ENCODE data around the gene ZNF584. TPM values are rescaled to one million over a fixed set of nuclear protein-coding genes. Genes with fewer than 3 reads are reported as not detected.

Gene ZNF584
- total RNA-seq: 20.0 TPM

GRCh38 chr19:58408152-58409009 is at the start of gene ZNF584:
Gene ZNF584 (plus strand): TSS chr19:58408649. CDS start chr19:58409148, 499 bp downstream.

GRCh38 chr19:58362272-58362994 is 46.0 kb upstream of the ZNF584 start, which contains the start of gene ZNF497:
Gene ZNF497 (minus strand): TSS chr19:58362751. CDS start chr19:58357635, 5,116 bp downstream.

GRCh38 chr19:58380662-58381459 is 27.6 kb upstream of the ZNF584 start, which contains the start of gene ZNF837:
Gene ZNF837 (minus strand): TSS chr19:58381030. CDS start chr19:58369332, 11,698 bp downstream.

GRCh38 chr19:58386576-58387337 is 21.7 kb upstream of the ZNF584 start, which contains the start of gene RPS5:
Gene RPS5 (plus strand): TSS chr19:58387269. CDS start chr19:58388138, 869 bp downstream.

GRCh38 chr19:58395220-58395978 is 13.1 kb upstream of the ZNF584 start, which contains the start of gene RNF225:
Gene RNF225 (plus strand): TSS chr19:58395656. CDS start chr19:58396090, 434 bp downstream.

GRCh38 chr19:58439576-58440554 is 31.4 kb downstream of the ZNF584 start, which contains the start of gene ZNF132:
Gene ZNF132 (minus strand): TSS chr19:58440153. CDS start chr19:58439821, 332 bp downstream.

GRCh38 chr19:58451358-58452101 is 43.1 kb downstream of the ZNF584 start, which contains the start of gene ZNF324B:
Gene ZNF324B (plus strand): TSS chr19:58451622. CDS start chr19:58453702, 2,080 bp downstream.

GRCh38 chr19:58466760-58467589 is 58.5 kb downstream of the ZNF584 start, which contains the start of gene ZNF324:
Gene ZNF324 (plus strand): TSS chr19:58467080. CDS start chr19:58469186, 2,106 bp downstream.

Other genes starting within 250 kb of the ZNF584 start
- 37.1 TPM for gene ZNF274, start 225.6 kb upstream of the ZNF584 start, total RNA-seq
- gene ZNF544, start 179.7 kb upstream of the ZNF584 start, total RNA-seq: 105 TPM
- gene ZNF8, start 129.7 kb upstream of the ZNF584 start, total RNA-seq: 21.1 TPM
- gene ERVK3-1, start 103.3 kb upstream of the ZNF584 start, total RNA-seq: 37.8 TPM
- gene ZSCAN22, start 81.7 kb upstream of the ZNF584 start, total RNA-seq: 4.1 TPM
- 6.0 TPM for gene A1BG, start 55.2 kb upstream of the ZNF584 start, total RNA-seq
- gene ZNF497, start 45.9 kb upstream of the ZNF584 start, total RNA-seq: 8.7 TPM
- gene ZNF837, start 27.6 kb upstream of the ZNF584 start, total RNA-seq: 4.4 TPM
- gene RPS5, start 21.4 kb upstream of the ZNF584 start, total RNA-seq: 834 TPM
- not detected for gene RNF225, start 13.0 kb upstream of the ZNF584 start, total RNA-seq
- 13.2 TPM for gene ZNF132, start 31.5 kb downstream of the ZNF584 start, total RNA-seq
- gene ZNF324B, start 43.0 kb downstream of the ZNF584 start, total RNA-seq: 19.1 TPM
- gene ZNF324, start 58.4 kb downstream of the ZNF584 start, total RNA-seq: 35.8 TPM
- gene ZNF446, start 67.7 kb downstream of the ZNF584 start, total RNA-seq: 19.0 TPM
- gene SLC27A5, start 103.3 kb downstream of the ZNF584 start, total RNA-seq: 4.9 TPM
- gene ZBTB45, start 111.2 kb downstream of the ZNF584 start, total RNA-seq: 7.4 TPM
- gene TRIM28, start 135.4 kb downstream of the ZNF584 start, total RNA-seq: 264 TPM
- gene CHMP2A, start 146.5 kb downstream of the ZNF584 start, total RNA-seq: 71.1 TPM
- gene UBE2M, start 150.0 kb downstream of the ZNF584 start, total RNA-seq: 40.4 TPM
- 35.8 TPM for gene MZF1, start 164.7 kb downstream of the ZNF584 start, total RNA-seq

Data from camera-type eye (tissue), 1 donor.